Activated naive CD8-positive, alpha-beta T cell treated with anti-CD3 and anti-CD28 coated beads, Interleukin-2, amount 50 U/mL, for 24 hours (primary cell): Measurements from ENCODE around the gene TBX6.

ENCODE experiments used
- ATAC-seq: fragments of 150-1000 bp; cut with Tn5 transposase; one replicate; pipeline ENCODE4 v1.10.0; 2021
- DNase-seq: peaks from one replicate; pipeline ENCODE4 v3.0.0; 2021
- H3K27ac Mint-ChIP-seq: one replicate; pipeline ENCODE4 v1.8.0; 2021; ENCODE audit warnings: mild to moderate bottlenecking, mixed read lengths
- H3K27me3 Mint-ChIP-seq: one replicate; pipeline ENCODE4 v1.8.0; 2021; ENCODE audit warnings: mixed read lengths
- H3K36me3 Mint-ChIP-seq: one replicate; pipeline ENCODE4 v1.8.0; 2021; ENCODE audit warnings: low read depth, mixed read lengths
- H3K4me1 Mint-ChIP-seq: one replicate; pipeline ENCODE4 v1.8.0; 2021; ENCODE audit warnings: mixed read lengths
- H3K4me3 Mint-ChIP-seq: one replicate; pipeline ENCODE4 v1.8.0; 2021; ENCODE audit warnings: mild to moderate bottlenecking, moderate library complexity, mixed read lengths
- H3K9me3 Mint-ChIP-seq: one replicate; pipeline ENCODE4 v1.8.0; 2021; ENCODE audit warnings: mixed read lengths

TBX6 gene

GRCh38 chr16:30068333-30068732, 23.4 kb downstream of the TBX6 start:
- ATAC-seq (no peak), DNase-seq (no peak)
- peak overlapping the region; percentile 64 for H3K4me3 Mint-ChIP-seq
- H3K9me3 Mint-ChIP-seq = no peaks in the 10 kb centered on the region
- peaks cover 42% of the 10 kb centered on the region for H3K4me1 Mint-ChIP-seq
- H3K27ac Mint-ChIP-seq = peak overlapping the region; percentile 85
- H3K27me3 Mint-ChIP-seq = no peaks in the 10 kb centered on the region
- H3K36me3 Mint-ChIP-seq = peaks cover 75% of the 10 kb centered on the region

- ATAC-seq (no peak), DNase-seq (no peak)
- Mint-ChIP-seq H3K4me3 (peak overlapping the region; percentile 91), H3K27me3 (no peaks in the 10 kb centered on the region), H3K27ac (peak overlapping the region; percentile 95), H3K9me3 (no peaks in the 10 kb centered on the region), H3K4me1 (peaks cover 45% of the 10 kb centered on the region), H3K36me3 (peaks cover 72% of the 10 kb centered on the region)
Observed at GRCh38 chr16:30067584-30067916, 24.2 kb downstream of the TBX6 start.

- ATAC-seq (no peak), DNase-seq (no peak)
- Mint-ChIP-seq H3K9me3 (no peaks in the 10 kb centered on the region), H3K27me3 (no peaks in the 10 kb centered on the region), H3K27ac (peak overlapping the region; percentile 95), H3K36me3 (peaks cover 69% of the 10 kb centered on the region), H3K4me1 (peaks cover 45% of the 10 kb centered on the region), H3K4me3 (peak overlapping the region; percentile 91)
Observed at GRCh38 chr16:30066761-30067583, 24.8 kb downstream of the TBX6 start.

GRCh38 chr16:30065943-30066760, 25.6 kb downstream of the TBX6 start:
- H3K27me3 Mint-ChIP-seq = no peaks in the 10 kb centered on the region
- H3K4me1 Mint-ChIP-seq = peaks cover 45% of the 10 kb centered on the region
- peak; percentile 55 for DNase-seq
- H3K4me3 Mint-ChIP-seq = peak overlapping the region; percentile 91
- no peak for ATAC-seq
- H3K27ac Mint-ChIP-seq = peak overlapping the region; percentile 95
- H3K36me3 Mint-ChIP-seq = peaks cover 62% of the 10 kb centered on the region
- H3K9me3 Mint-ChIP-seq = no peaks in the 10 kb centered on the region

- peaks cover 43% of the 10 kb centered on the region for H3K4me1 Mint-ChIP-seq
- H3K9me3 Mint-ChIP-seq = no peaks in the 10 kb centered on the region
Observed at GRCh38 chr16:30065102-30065942, 26.4 kb downstream of the TBX6 start, which contains the start of gene ALDOA. Gene ALDOA, plus strand, starts transcription at chr16:30065760. Its CDS starts 1,138 bp downstream, at chr16:30066898.

GRCh38 chr16:30064729-30065101, 27.0 kb downstream of the TBX6 start:
- Mint-ChIP-seq H3K27ac (peak overlapping the region; percentile 95), H3K27me3 (no peaks in the 10 kb centered on the region), H3K4me1 (peaks cover 41% of the 10 kb centered on the region), H3K9me3 (no peaks in the 10 kb centered on the region), H3K36me3 (peaks cover 50% of the 10 kb centered on the region), H3K4me3 (peak overlapping the region; percentile 91)
- ATAC-seq (no peak), DNase-seq (no peak)

More at GRCh38 chr16:30065102-30065942, 26.4 kb downstream of the TBX6 start, which contains the start of gene ALDOA:
- Mint-ChIP-seq H3K36me3 (peaks cover 55% of the 10 kb centered on the region), H3K4me3 (peak within 1 kb of the TSS; percentile 91), H3K27me3 (no peaks in the 10 kb centered on the region), H3K27ac (peak within 1 kb of the TSS; percentile 95)
- DNase-seq = peak; percentile 99
- peak; percentile 87 for ATAC-seq

GRCh38 chr16:30063893-30064728, 27.6 kb downstream of the TBX6 start:
- Mint-ChIP-seq H3K4me1 (peaks cover 37% of the 10 kb centered on the region), H3K9me3 (no peaks in the 10 kb centered on the region), H3K4me3 (peak overlapping the region; percentile 91), H3K27ac (peak overlapping the region; percentile 95), H3K27me3 (no peaks in the 10 kb centered on the region), H3K36me3 (peaks cover 44% of the 10 kb centered on the region)
- DNase-seq (peak; percentile 77), ATAC-seq (peak; percentile 41)

GRCh38 chr16:30063278-30063892, 28.3 kb downstream of the TBX6 start:
- DNase-seq (no peak), ATAC-seq (no peak)
- peak overlapping the region; percentile 95 for H3K27ac Mint-ChIP-seq
- H3K36me3 Mint-ChIP-seq = peaks cover 36% of the 10 kb centered on the region
- peak overlapping the region; percentile 91 for H3K4me3 Mint-ChIP-seq
- H3K27me3 Mint-ChIP-seq = no peaks in the 10 kb centered on the region
- peaks cover 30% of the 10 kb centered on the region for H3K4me1 Mint-ChIP-seq
- H3K9me3 Mint-ChIP-seq = no peaks in the 10 kb centered on the region

GRCh38 chr16:30060836-30061554, 30.7 kb downstream of the TBX6 start:
- Mint-ChIP-seq H3K36me3 (peaks cover 15% of the 10 kb centered on the region), H3K9me3 (no peaks in the 10 kb centered on the region), H3K4me1 (peaks cover 13% of the 10 kb centered on the region), H3K4me3 (no peak overlapping the region), H3K27me3 (no peaks in the 10 kb centered on the region), H3K27ac (no peak overlapping the region)
- ATAC-seq = no peak
- no peak for DNase-seq

GRCh38 chr16:30060346-30060745, 31.4 kb downstream of the TBX6 start:
- no peak for DNase-seq
- Mint-ChIP-seq H3K27ac (no peak overlapping the region), H3K9me3 (no peaks in the 10 kb centered on the region), H3K4me3 (no peak overlapping the region), H3K27me3 (no peaks in the 10 kb centered on the region), H3K36me3 (peaks cover 10% of the 10 kb centered on the region), H3K4me1 (peaks cover 12% of the 10 kb centered on the region)
- ATAC-seq = no peak

GRCh38 chr16:30054959-30055553, 36.7 kb downstream of the TBX6 start:
- ATAC-seq (peak; percentile 81), DNase-seq (peak; percentile 72)
- H3K27ac Mint-ChIP-seq = no peak overlapping the region
- no peaks in the 10 kb centered on the region for H3K36me3 Mint-ChIP-seq
- no peaks in the 10 kb centered on the region for H3K9me3 Mint-ChIP-seq
- H3K4me1 Mint-ChIP-seq = peaks cover 21% of the 10 kb centered on the region
- peaks cover 5% of the 10 kb centered on the region for H3K27me3 Mint-ChIP-seq
- H3K4me3 Mint-ChIP-seq = peak overlapping the region; percentile 53

GRCh38 chr16:30054451-30054850, 37.3 kb downstream of the TBX6 start:
- Mint-ChIP-seq H3K27me3 (peaks cover 5% of the 10 kb centered on the region), H3K27ac (no peak overlapping the region), H3K4me1 (peaks cover 21% of the 10 kb centered on the region), H3K9me3 (no peaks in the 10 kb centered on the region), H3K4me3 (no peak overlapping the region), H3K36me3 (no peaks in the 10 kb centered on the region)
- ATAC-seq (no peak), DNase-seq (no peak)
